Chondrocyte (in vitro differentiated cells): ENCODE measurements around the gene MTRR. TPM values are rescaled to one million over a fixed set of nuclear protein-coding genes. Genes with fewer than 3 reads are reported as not detected.
A peak's percentile ranks its signal among the peaks of the same experiment; 100 is the strongest.

ENCODE experiments used
- DNase-seq: peaks from one replicate; pipeline ENCODE4 v3.0.0; 2021; ENCODE audit warnings: mixed read lengths, low spot score
- H3K27ac Mint-ChIP-seq: one replicate; pipeline ENCODE4 v1.8.0; 2021; ENCODE audit warnings: mild to moderate bottlenecking, moderate library complexity, mixed read lengths; ENCODE audit not compliant: unreplicated experiment
- H3K27me3 Mint-ChIP-seq: 2 replicates; pipeline ENCODE4 v1.8.0; 2021; ENCODE audit warnings: low read depth, mixed read lengths
- H3K36me3 Mint-ChIP-seq: 2 replicates; pipeline ENCODE4 v1.8.0; 2021; ENCODE audit warnings: low read depth, mixed read lengths
- H3K4me1 Mint-ChIP-seq: 2 replicates; pipeline ENCODE4 v1.8.0; 2021; ENCODE audit warnings: low read depth, mild to moderate bottlenecking, mixed read lengths
- H3K4me3 Mint-ChIP-seq: one replicate; pipeline ENCODE4 v1.8.0; 2021; ENCODE audit warnings: mild to moderate bottlenecking, moderate library complexity, mixed read lengths; ENCODE audit not compliant: unreplicated experiment
- H3K9me3 Mint-ChIP-seq: 2 replicates; pipeline ENCODE4 v1.8.0; 2021; ENCODE audit warnings: low read depth, mixed read lengths
- CTCF ChIP-seq: fragments of 200-600 bp; sonication (generic); IDR thresholded peaks from 2 replicates; pipeline ENCODE4 v1.5.0; 2021; ENCODE audit warnings: antibody characterized with exemption, mild to moderate bottlenecking, moderate library complexity
- total RNA-seq: library from RNA; stranded (reverse); gene quantifications from 3 replicates; pipeline ENCODE4 v1.2.1, GENCODE V29; 2021

Gene MTRR
- total RNA-seq, 1 donor from 2014 or later, result 28.4 TPM

- H3K4me1 Mint-ChIP-seq, result peaks cover 11% of the 10 kb centered on the region
- peaks cover 9% of the 10 kb centered on the region for H3K27me3 Mint-ChIP-seq
- no peak within 1 kb of the TSS for H3K27ac Mint-ChIP-seq
- no peaks in the 10 kb centered on the region for H3K9me3 Mint-ChIP-seq
- TF ChIP-seq CTCF, result peak; percentile 76
- peak within 1 kb of the TSS; percentile 74 for H3K4me3 Mint-ChIP-seq
- H3K36me3 Mint-ChIP-seq, result no peaks in the 10 kb centered on the region
- peak; percentile 93 for DNase-seq
Observed at GRCh38 chr5:7850395-7851239, 18.3 kb upstream of the MTRR start, which contains the start of gene CFAP90. TSS of gene CFAP90 (minus strand) at chr5:7851133. CDS start at chr5:7851021, 112 bp downstream.

GRCh38 chr5:7851240-7851592, 17.7 kb upstream of the MTRR start:
- Mint-ChIP-seq H3K4me3 (peak overlapping the region; percentile 74), H3K4me1 (peaks cover 11% of the 10 kb centered on the region), H3K36me3 (no peaks in the 10 kb centered on the region), H3K9me3 (no peaks in the 10 kb centered on the region), H3K27ac (no peak overlapping the region), H3K27me3 (peaks cover 8% of the 10 kb centered on the region)
- TF ChIP-seq CTCF, result peak; percentile 55
- DNase-seq, result no peak

- Mint-ChIP-seq H3K27me3 (peaks cover 6% of the 10 kb centered on the region), H3K4me1 (peaks cover 11% of the 10 kb centered on the region), H3K27ac (no peak overlapping the region), H3K36me3 (no peaks in the 10 kb centered on the region), H3K4me3 (no peak overlapping the region), H3K9me3 (no peaks in the 10 kb centered on the region)
- TF ChIP-seq CTCF, result no peak
- no peak for DNase-seq
Observed at GRCh38 chr5:7851617-7852289, 17.2 kb upstream of the MTRR start.

GRCh38 chr5:7852542-7852941, 16.4 kb upstream of the MTRR start:
- Mint-ChIP-seq H3K4me1 (peaks cover 11% of the 10 kb centered on the region), H3K27me3 (peaks cover 6% of the 10 kb centered on the region), H3K36me3 (no peaks in the 10 kb centered on the region), H3K4me3 (no peak overlapping the region), H3K9me3 (no peaks in the 10 kb centered on the region), H3K27ac (no peak overlapping the region)
- no peak for DNase-seq
- TF ChIP-seq CTCF, result no peak

- no peak overlapping the region for H3K4me3 Mint-ChIP-seq
- DNase-seq, result no peak
Observed at GRCh38 chr5:7852988-7853387, 16.0 kb upstream of the MTRR start.

More at GRCh38 chr5:7852988-7853387, 16.0 kb upstream of the MTRR start:
- TF ChIP-seq CTCF, result no peak
- Mint-ChIP-seq H3K4me1 (peaks cover 11% of the 10 kb centered on the region), H3K36me3 (no peaks in the 10 kb centered on the region), H3K27ac (no peak overlapping the region), H3K27me3 (peaks cover 6% of the 10 kb centered on the region), H3K9me3 (no peaks in the 10 kb centered on the region)
